C4-2B (cell line): ENCODE data around the gene VIL1.

Source experiments
- H3K27ac ChIP-seq: fragments of 450-650 bp; 2 replicates; pipeline ENCODE4 v1.5.1; 2017
- CTCF ChIP-seq: fragments of 450-650 bp; conservative IDR thresholded peaks from 2 replicates; pipeline ENCODE4 v1.5.1; 2017; ENCODE audit warnings: mild to moderate bottlenecking
- ZFX ChIP-seq: fragments of 450-650 bp; IDR thresholded peaks from 2 replicates; pipeline ENCODE4 v1.6.1; 2017

VIL1 gene

DNA sequence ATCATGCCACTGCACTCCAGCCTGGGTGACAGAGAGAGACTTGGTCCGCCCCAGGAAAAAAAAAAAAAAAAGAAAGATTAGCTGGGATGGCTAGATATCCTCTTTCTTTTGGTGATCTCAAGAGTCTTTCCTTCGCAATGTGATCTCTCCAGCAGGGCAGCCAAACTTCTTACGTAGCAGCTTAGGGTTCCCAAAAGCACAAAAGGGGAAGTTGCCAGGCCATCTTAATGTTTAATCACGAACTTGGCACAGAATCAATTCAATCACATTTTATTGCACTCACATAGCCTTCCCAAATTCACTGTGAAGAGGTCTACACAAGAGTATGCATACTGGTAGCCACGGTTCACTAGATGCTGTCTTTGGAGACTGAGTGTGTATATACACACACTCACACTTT, 53.1 kb downstream of the VIL1 start:
- TF ChIP-seq CTCF (no peak), ZFX (no peak)
- no peak overlapping the region for H3K27ac ChIP-seq

DNA sequence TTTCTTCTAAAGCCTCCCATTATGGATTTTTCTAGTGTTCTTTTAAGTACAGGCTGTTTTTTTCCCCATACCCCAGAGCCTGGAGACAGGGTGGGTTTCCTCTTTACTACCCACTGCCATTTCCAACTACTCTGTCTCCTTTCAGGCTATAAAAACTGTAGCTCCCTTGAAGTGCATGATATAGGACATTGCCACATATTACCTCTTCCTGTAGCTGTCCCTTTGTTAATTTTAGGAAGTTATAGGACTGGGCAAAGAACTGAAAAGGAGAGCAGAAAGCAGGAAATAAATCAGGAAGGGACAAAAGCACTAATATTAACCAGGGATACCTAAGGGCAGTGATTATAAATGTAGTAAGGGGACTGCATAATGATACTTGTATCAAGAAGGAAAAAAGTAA, 54.1 kb downstream of the VIL1 start:
- no peak for TF ChIP-seq CTCF
- no peak for TF ChIP-seq ZFX
- H3K27ac ChIP-seq, result no peak overlapping the region

DNA sequence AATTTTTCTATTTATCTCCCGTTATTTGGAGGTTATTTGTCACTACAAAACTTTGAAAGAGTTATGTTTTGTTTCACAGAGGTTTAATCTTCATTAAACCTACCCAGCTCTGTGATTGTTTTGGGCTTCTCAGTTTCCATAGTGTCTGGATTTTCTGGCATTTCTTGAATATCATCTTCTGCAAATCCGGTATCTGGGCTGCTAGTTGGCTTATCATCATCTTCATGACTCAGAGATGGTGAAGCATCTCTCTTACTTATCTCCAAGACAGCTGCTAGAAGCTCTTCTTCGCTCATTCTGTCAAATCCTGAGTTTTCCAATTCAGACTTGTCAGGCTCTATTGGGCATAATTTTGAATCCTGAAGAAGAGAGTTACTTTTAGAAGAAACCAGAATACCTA, 55.6 kb downstream of the VIL1 start:
- H3K27ac ChIP-seq, result no peak overlapping the region
- TF ChIP-seq ZFX (no peak), CTCF (no peak)

GRCh38 chr2:218476676-218477075, 57.8 kb downstream of the VIL1 start:
- TF ChIP-seq ZFX (no peak), CTCF (no peak)

GRCh38 chr2:218477247-218477646, 58.3 kb downstream of the VIL1 start:
- no peak overlapping the region for H3K27ac ChIP-seq
- TF ChIP-seq ZFX, result no peak
- no peak for TF ChIP-seq CTCF

More at GRCh38 chr2:218476676-218477075, 57.8 kb downstream of the VIL1 start:
- H3K27ac ChIP-seq, result no peak overlapping the region

DNA sequence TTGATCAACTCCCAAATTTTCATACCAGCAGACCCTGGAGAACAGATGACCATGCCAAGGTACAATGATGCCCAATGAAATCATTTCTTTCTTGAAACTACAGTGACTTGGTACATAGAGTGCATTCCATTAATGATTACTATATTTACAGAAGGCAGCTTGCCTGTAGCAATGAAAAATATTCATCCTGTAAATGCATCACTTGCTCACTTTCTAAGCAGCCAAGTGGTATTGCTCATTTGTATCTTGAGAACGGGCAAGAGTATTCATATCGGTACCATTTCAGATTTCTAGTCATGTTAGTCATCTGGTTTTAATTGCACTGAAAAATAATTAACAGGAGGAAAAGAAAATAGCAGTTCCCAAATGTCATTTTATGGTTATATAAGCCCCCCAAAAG, 59.6 kb downstream of the VIL1 start:
- no peak overlapping the region for H3K27ac ChIP-seq
- no peak for TF ChIP-seq ZFX
- TF ChIP-seq CTCF, result no peak

GRCh38 chr2:218479595-218479994, 60.7 kb downstream of the VIL1 start:
- no peak overlapping the region for H3K27ac ChIP-seq
- TF ChIP-seq CTCF (no peak), ZFX (no peak)
